Measurements from ENCODE around the gene STXBP6.

Gene STXBP6

DNA sequence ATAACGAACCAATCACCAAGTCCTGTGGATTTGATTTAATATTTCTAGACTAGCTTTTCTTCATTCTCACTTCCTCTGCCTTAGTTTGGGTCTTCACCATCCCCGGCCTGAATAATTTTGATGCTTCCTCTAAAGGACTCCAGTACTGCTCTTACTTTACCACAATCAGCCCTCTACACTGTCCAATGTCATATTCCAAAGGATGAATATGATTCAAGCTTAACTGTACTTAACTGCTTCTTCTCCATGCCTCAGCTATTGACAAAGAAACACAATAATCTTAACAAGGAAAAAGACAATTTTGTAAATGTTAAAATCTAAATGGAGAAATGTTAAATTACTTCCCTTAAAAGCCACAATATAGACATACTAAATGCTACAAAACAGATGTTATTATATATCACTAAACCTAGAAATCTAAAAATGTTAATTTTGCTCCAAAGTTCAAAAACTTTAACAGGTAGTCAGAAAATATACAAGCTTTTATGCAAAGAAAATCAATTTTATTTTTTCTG lies 70.2 kb downstream of the STXBP6 start:
- no peak for TF ChIP-seq CTCF (IDR thresholded peaks at IDR 0.05; ENCODE audit: low read depth, low read length, missing control alignments)
- no peak for DNase-seq (ENCODE audit: low read depth)
- H3K4me3 ChIP-seq (ENCODE audit: low read depth, low read length) = no peak overlapping the region

- no peak for DNase-seq (ENCODE audit: low read depth)
- no peak overlapping the region for H3K4me3 ChIP-seq (ENCODE audit: low read depth, low read length)
- no peak for TF ChIP-seq CTCF (IDR thresholded peaks at IDR 0.05; ENCODE audit: low read depth, low read length, missing control alignments)
Observed at GRCh38 chr14:24978862-24979724, 70.9 kb downstream of the STXBP6 start.

DNA sequence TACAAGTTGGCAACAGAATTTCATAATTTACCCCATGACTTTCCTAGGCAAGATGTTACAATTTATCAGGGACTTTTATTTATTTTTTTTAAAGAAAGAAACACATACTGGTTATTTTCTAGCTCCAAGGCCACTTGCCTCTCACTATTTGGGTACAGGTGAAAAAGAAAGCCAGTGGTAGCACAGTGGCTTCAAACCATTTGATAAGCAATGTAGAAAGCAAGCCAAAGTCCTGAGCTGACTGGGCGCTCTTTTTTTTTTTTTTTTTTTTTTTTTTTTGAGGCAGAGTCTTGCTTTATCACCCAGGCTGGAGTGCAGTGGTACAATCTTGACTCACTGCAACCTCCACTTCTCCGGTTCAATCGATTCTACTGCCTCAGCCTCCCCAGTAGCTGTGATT lies 73.3 kb downstream of the STXBP6 start:
- no peak for TF ChIP-seq CTCF (IDR thresholded peaks at IDR 0.05; ENCODE audit: low read depth, low read length, missing control alignments)
- DNase-seq (ENCODE audit: low read depth) = no peak

GRCh38 chr14:24975393-24975792 lies 74.6 kb downstream of the STXBP6 start:
- TF ChIP-seq CTCF (IDR thresholded peaks at IDR 0.05; ENCODE audit: low read depth, low read length, missing control alignments) = no peak
- no peak overlapping the region for H3K4me3 ChIP-seq (ENCODE audit: low read depth, low read length)
- DNase-seq (ENCODE audit: low read depth) = no peak

More for the DNA sequence above, 73.3 kb downstream of the STXBP6 start:
- no peak overlapping the region for H3K4me3 ChIP-seq (ENCODE audit: low read depth, low read length)

DNA sequence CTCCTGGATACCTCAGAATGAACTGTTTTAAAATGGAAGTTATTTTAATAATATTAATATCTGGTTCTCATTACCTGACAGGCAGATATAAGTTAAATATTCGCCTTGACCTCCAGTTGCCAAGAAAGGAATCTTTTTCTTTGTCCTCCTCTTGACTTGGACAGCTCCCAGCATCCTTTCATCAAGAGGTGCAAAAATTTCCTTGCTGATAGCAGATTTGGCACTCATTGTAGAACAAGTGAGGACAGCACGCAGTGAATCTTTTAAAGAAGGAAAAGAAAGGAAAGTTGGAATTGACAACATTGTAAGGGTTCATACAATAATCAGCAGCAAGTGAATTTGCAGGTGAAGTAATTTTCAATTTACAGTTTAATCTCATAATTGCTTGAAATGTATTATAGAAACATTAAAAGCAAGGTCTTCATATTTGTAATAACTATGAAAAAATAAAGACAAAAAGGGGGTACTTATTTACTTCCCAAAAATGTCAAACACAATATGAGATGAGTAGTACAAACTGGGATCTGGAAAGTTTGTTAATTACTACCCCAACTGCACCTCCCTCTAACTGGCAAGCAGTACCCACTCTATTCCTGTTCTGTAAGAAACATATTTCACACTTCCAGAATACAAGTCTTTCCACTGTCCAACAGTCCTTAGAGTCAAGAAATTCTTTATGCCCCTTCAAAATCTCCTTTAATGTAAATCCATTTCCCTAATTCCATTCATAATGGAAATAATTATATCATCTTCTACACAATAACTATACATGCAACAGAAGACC lies 75.2 kb downstream of the STXBP6 start:
- no peak for TF ChIP-seq CTCF (IDR thresholded peaks at IDR 0.05; ENCODE audit: low read depth, low read length, missing control alignments)
- H3K4me3 ChIP-seq (ENCODE audit: low read depth, low read length) = no peak overlapping the region
- DNase-seq (ENCODE audit: low read depth) = no peak

- no peak for DNase-seq (ENCODE audit: low read depth)
- H3K4me3 ChIP-seq (ENCODE audit: low read depth, low read length) = no peak overlapping the region
- no peak for TF ChIP-seq CTCF (IDR thresholded peaks at IDR 0.05; ENCODE audit: low read depth, low read length, missing control alignments)
Observed at GRCh38 chr14:24972844-24973243, 77.1 kb downstream of the STXBP6 start.

Data from GM12864 (cell line).